HG03060 (cell line): Measurements from ENCODE around the gene GARNL3.
A peak's percentile ranks its signal among the peaks of the same experiment; 100 is the strongest.

Experiments
- ATAC-seq: cut with Tn5 transposase; IDR thresholded peaks from one replicate; pipeline ENCODE4 v1.9.1; 2021; ENCODE audit warnings: low read depth, moderate number of reproducible peaks; ENCODE audit not compliant: unreplicated experiment

GARNL3 gene

DNA sequence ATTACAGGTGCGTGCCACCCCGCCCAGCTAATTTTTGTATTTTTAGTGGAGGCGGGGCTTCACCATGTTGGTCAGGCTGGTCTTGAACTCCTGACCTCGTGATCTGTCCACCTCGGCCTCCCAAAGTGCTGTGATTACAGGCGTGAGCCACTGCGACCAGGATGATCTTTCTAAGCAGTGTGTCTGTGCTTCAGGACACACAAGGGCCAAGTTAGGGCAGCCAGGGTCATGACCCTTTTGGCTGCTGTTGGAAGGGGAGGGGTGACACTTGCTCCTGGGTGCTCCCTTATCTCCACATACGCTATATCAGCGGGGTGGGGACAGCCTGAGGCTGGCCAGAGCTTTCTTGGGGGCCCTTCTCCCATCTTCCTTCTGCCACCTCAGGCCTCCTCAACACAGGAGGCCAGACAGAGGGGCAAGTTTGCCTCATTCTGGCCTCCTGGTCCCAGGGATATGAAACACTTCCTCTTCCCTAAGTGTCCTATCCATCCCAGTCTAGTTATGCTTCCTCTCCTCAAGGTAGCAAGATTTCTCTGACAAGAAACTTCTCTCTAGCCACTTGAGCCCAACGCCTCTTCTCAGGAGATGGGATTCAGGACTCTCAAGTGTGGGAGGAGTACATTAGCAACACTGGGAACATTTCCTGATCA is 157.7 kb downstream of the GARNL3 start:
- no peak for ATAC-seq

DNA sequence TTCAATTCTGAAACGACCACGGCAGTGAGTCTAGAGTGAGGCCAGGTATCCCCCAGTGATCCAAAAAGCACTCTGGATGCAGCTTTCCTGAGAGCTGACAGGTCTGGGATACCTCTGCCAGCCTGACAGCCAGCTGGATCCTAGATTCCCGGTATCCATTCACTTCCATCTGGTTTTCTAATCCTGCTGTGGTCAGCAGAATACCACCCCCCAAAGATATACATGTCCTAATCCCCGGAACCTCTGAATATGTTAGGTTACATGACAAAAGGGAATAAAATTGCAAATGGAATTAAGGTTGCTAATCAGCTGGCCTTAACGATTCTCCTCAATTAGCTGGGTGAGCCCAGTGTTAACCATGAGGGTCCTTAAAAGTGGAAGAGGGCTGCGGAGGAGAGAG is 158.2 kb downstream of the GARNL3 start:
- ATAC-seq: no peak

DNA sequence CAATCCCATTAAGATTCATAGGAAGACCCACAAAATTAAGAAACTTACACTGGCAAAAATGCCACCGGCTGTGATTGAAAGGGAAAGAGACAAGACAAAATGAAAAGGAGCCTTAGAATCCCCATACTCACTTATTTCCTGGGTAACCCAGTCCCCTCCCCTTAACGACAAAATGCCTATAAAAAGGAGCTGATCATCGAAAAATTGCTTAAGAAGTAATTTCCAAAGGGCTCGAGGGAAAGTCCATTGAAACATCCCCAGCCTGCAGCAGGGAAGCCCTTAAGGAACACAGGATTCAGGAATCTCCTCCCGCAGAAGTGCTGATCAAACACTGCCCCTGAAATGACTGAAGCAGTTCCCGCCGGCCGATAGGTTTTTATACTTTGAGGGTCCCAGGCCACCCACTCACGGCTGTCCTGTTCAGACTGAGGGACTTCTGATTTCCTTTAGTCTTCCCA is 158.9 kb downstream of the GARNL3 start:
- no peak for ATAC-seq

GRCh38 chr9:127423934-127424675 is 159.5 kb downstream of the GARNL3 start, which contains the start of gene ZNF79:
Gene ZNF79 (plus strand): TSS chr9:127424382. CDS start chr9:127424788, 406 bp downstream.
- ATAC-seq: peak; percentile 52

GRCh38 chr9:127424676-127424999 is 160.1 kb downstream of the GARNL3 start:
- peak; percentile 6 for ATAC-seq

GRCh38 chr9:127426756-127427155 is 162.2 kb downstream of the GARNL3 start:
- ATAC-seq: no peak

GRCh38 chr9:127428348-127428747 is 163.8 kb downstream of the GARNL3 start:
- ATAC-seq: no peak

DNA sequence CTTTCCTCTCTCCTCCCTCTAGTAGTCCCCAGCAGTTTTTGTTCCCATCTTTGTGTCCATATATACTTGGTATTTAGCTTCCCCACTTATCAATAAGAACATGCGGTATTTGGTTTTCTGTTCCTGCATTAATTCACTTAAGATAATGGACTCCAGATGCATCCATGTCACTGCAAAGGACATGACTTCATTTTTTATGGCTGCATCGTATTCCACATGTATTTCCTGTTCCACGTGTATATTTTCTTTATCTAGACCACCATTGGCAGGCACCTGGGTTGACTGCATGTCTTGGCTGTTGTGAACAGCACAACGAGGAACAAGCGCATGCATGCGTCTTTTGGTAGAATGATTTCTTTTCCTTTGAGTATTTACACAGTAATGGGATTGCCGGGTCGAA is 165.8 kb downstream of the GARNL3 start:
- no peak for ATAC-seq

- no peak for ATAC-seq
These were observed 173.1 kb downstream of the GARNL3 start for GRCh38 chr9:127437497-127438264.

DNA sequence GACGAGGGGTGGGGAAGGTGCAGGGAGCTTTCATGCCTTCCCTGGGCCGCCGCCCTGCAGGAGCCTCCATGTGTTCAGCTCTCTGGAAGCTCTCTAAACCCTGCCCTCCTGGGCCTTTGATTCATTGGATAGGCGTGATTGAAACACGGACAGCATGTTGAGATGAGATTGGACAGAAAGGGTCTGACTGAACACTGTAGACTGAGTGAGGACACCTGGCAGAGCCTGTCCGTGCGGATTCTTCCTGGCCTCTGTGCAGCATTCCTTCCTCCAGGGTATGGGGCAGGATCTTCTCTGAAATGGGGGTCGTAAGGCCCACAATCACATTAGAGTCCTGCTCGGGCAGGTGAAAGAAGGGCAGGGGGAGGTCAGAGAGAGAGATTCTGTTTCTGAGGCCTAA is 173.8 kb downstream of the GARNL3 start:
- ATAC-seq: no peak
